Right hindlimb (tissue), 1 donor: ENCODE measurements around the gene RPS6KA5.
"Not testable (repeated sequence)": the region's sequence is repeated elsewhere in the genome, so short reads cannot be mapped to it uniquely, and the experiment has no call there.

ENCODE experiments used
- DNase-seq: peaks from one replicate; pipeline ENCODE4 v3.0.0-alpha.2; 2018

Gene RPS6KA5

DNA sequence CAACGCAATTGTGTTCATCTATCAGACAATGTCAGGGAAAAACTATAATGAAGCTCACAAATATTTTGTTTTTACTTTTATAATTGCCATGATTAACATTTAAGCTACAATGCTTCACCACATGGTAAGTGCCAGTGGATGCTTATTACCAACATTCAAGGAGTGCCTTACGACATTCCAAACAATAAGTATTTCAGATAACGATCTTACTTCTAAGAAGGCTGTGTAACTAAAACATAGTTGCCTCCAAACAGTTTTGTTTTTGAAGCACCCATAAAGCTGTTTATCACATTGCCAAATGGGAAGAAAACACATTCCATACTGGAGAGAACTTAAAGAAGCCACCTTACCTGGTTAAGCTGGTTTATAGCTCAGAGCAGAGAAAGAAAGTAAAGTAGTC, 78.8 kb downstream of the RPS6KA5 start:
- DNase-seq: no peak

DNA sequence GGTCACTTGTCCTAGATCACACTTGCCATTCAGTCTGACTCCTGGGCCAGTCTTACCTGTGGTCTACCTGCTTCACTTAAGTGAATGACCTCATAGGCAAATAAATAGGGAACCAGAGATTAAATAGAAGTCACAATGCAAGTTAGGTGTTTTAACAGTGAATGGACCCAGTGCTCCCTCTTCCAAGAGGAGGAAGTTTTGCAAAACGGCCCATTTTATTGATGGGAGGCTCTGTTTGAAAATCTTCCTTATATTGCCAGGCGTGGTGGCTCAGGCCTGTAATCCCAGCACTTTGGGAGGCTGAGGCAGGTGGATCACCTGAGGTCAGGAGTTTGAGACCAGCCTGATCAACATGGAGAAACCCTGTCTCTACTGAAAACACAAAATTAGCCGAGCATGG, 79.8 kb downstream of the RPS6KA5 start:
- not testable (repeated sequence) for DNase-seq

DNA sequence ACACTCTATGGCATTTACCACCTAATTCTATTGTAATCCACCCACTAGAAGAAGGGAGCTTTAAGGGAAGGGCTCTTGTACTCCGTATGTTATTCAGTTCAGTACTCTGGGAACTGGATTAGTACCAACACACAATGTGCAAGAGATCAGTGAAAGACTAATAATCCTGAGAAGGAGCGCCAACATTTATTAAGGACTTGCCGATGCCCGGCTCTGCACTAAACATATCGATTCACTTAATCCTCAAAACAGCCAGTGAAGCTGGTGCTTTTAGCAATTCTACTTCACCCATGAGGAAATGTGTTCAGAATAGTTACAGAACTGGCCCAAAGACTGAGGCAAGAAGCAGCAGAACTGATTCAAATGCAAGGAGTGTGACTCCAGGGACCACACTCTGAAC, 80.9 kb downstream of the RPS6KA5 start:
- DNase-seq: no peak

GRCh38 chr14:90976101-90976500, 84.3 kb downstream of the RPS6KA5 start:
- DNase-seq: no peak

GRCh38 chr14:90971687-90972086, 88.8 kb downstream of the RPS6KA5 start:
- DNase-seq: no peak

- DNase-seq: no peak
Observed at GRCh38 chr14:90970167-90970600, 90.3 kb downstream of the RPS6KA5 start.

GRCh38 chr14:90969531-90970166, 90.8 kb downstream of the RPS6KA5 start:
- DNase-seq: peak; percentile 13

DNA sequence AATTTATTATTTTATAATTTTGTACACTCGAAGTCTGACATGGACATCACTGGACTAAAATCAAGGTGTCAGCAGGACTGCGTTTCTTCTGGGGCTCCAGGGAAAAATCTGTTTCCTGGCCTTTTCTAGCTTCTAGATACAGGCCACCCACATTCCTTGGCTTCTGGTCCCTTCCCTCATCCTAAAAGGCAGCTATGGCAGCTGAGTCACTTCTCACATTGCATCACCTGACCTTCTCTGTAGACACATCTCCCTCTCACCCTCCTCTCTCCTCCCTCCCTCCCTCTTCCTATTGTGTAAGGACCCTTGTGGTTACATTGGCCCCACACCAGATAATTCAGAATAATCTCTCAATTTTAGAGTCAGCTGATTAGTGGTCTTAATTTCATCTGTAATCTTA, 92.4 kb downstream of the RPS6KA5 start:
- DNase-seq: no peak

DNA sequence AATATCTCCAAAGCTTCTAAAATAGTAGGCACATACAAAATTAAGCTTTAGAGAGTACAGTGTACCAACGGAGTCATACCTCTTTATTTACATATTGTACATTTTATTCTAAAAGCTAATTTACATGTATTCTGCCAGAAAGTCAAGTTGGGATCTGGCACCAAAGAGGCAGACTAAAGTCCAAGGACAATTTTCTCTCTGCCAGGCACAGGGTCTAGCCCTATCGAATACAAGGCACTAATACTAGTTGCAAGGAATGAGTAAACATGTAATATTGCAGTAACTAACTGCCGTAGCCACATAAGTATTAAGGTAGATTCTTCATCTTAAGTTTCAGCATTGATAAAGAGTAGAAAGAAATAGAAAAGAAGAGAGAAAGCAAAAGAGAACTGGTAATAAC, 93.9 kb downstream of the RPS6KA5 start:
- DNase-seq: no peak

DNA sequence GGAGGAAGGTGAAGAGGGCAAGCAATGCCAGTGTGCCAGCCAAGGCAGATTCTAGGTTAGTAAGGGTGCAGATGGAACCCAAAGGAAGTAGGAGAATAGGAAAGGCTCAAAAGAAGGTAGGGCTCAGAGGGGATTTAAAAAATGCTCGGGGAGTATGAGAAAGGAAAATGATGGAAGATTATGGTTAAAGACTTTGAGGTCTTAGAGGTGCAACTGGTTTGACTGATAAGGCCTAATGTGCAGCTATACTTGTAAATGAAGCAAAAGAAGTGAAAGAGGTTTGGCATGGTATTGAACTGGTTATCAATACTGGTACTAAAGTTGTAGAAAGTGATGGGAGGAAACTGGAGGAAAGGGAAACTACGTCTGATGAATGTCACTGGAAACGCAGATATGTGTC, 94.7 kb downstream of the RPS6KA5 start:
- no peak for DNase-seq

GRCh38 chr14:90963343-90963742, 97.1 kb downstream of the RPS6KA5 start:
- no peak for DNase-seq

DNA sequence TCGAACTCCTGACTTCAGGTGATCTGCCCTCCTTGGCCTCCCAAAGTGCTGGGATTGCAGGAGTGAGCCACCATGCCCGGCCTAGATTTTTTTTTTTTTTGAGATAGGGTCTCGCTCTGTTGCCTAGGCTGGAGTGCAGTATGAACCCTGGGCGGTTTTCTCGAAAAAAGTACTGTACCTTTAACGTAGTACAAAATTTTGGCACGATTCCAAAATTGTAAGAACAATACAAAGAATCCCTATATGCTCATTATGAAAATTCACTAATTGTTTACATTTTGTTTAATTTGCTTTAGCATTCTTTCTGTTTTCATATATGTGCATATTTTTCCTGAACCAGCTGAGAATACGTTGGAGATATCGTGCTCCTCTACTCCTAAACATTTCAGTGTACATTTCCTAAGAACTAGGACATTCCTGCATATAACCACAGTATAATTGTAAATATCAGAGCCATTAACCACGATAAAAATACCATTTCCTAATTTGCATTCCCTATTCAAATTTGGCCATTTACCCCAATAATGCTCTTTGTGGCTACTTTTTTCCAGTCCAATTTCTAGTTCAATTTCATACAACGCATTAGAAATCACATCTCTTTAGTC, 97.8 kb downstream of the RPS6KA5 start:
- no peak for DNase-seq

DNA sequence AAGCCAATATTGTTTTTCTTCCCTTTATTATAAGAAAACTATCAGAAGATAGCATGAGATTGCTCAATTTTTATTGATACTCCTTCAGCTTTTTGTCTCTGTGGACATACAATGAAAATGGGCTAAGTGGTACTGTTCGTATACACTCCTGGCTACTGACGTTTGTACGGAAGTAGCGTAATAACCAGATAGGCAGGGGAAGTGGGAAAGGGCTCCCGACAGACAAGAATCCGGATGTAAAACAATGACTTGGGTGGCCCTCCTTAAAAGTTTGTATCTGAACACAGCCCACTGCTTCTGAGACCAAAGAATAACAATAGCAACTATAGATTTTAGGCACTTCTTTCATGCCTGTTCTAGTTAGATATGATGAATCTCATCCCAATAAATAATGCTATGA, 99.6 kb downstream of the RPS6KA5 start:
- no peak for DNase-seq

- no peak for DNase-seq
Observed at GRCh38 chr14:90959344-90959743, 101.1 kb downstream of the RPS6KA5 start.

DNA sequence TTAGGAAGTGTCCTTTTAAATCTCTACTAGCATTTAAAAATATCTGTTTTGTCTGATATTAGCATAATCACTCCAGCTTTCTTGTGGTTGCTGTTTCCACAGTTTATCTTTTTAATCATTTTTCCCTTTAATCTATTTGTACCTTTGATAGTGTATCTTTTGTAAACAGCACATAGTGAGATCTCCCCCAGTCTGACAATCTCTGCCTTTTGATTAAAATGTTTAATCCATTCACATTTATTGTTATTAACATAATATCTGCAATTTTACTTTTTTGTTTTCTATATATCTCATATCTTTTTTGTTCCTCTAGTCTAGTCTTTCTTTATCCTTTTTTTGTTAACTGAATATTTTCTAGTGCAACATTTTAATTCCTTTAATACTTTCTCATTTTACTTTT, 104.2 kb downstream of the RPS6KA5 start:
- DNase-seq: no peak

DNA sequence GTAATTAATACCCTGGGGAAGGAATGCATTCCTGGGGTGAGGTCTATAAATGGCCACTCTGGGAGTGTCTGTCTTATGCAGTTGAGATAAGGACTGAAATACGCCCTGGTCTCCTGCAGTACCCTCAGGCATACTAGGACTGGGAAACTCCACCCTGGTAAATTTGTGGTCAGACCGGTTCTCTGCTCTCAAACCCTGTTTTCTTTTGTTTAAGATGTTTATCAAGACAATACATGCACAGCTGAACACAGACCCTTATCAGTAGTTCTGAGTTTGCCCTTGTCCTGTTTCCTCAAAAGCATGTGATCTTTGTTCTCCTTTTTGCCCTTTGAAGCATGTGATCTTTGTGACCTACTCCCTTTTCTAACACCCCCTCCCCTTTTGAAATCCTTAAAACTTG, 106.8 kb downstream of the RPS6KA5 start:
- not testable (repeated sequence) for DNase-seq

GRCh38 chr14:90943367-90943766, 117.1 kb downstream of the RPS6KA5 start:
- DNase-seq: no peak

DNA sequence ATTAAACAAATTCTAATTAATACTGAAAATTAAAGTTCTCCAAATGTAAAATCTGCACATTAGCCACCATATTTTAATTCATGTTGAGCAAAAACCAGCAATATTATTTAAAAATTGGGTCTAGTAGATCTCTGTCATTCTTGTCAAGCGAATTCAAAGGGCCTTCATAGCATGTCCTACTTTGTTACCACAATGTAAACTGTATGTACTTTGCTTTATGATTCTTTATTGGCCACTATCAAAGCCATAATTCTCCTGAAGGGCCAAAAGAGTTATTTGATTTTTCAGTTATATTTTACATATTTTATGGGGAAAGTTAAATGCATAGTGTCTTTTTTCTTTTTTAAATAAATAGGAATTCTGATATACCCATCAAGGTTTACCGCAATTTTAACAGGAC, 117.9 kb downstream of the RPS6KA5 start:
- no peak for DNase-seq

DNA sequence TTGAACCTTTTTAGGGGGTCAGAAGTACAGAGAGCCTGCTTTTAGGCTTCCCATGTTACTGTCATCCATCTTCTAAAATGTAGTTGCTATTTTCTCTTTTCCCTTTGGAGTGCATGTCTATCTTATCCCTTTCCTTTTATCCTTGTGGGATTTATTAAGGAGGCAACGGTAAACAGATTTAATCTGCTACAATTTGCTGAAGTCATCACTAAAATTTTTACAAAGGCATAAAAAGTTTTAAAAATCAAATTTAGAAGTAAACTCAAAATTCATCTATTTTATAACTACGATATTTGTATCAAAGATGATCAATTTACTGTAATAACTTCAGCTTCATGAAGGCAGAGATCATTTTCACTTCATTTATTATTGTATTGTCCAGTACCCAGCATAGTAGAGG, 118.7 kb downstream of the RPS6KA5 start:
- DNase-seq: no peak

- no peak for DNase-seq
Observed at GRCh38 chr14:90940318-90940962, 120.0 kb downstream of the RPS6KA5 start.

DNA sequence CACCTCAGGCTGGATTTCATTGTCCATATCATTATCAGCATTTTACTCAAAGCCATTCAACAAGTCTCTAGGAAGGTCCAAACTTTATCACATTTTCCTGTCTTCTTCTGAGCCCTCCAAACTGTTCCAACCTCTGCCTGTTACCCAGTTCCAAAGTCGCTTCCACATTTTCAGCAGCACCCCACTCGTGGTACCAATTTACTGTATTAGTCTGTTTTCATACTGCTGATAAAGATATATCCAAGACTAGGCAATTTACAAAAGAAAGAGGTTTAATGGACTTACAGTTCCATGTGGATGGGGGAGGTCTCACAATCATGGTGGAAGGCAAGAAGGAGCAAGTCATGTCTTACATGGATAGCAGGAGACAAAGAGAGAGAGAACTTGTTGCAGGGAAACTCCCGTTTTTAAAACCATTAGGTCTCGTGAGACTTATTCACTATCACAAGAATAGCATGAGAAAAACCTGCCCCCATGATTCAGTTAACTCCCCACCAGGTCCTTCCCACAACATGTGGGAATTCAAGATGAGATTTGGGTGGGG, 121.1 kb downstream of the RPS6KA5 start:
- not testable (repeated sequence) for DNase-seq

GRCh38 chr14:90938615-90939014, 121.8 kb downstream of the RPS6KA5 start:
- no peak for DNase-seq

DNA sequence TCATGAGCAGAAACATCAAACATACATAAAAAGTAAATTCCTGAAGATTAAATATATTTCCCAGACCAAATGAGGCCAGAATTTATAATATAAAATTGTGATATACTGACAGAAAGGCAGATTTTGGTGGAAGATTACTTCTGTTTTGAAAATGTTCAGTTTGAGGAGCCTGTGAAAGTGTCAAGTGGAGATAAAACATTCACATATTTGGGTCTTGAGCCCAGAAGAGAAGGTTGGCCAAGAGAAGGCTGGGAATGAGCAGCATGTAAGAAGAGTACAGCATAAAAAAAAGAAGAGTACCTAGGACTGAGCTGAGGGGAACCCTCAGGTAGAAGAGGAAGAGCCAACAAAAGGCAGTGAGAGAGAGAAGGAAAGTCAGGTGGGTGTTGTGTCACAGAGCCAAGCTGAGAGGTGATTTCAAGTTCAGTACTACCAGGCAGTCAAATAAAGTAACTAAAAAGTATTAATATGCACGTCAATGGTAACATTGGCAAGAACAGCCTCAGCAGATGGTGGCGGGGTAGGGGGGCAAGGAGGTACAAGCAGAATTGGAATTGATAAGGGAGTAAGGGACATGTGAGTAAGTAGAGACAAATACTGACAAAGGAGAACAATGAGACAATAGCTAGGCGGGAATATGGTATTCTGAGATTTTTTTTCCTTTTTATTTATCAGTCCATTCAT, 123.5 kb downstream of the RPS6KA5 start:
- no peak for DNase-seq
